ENCODE results near the gene SHOC2.

SHOC2 gene

DNA sequence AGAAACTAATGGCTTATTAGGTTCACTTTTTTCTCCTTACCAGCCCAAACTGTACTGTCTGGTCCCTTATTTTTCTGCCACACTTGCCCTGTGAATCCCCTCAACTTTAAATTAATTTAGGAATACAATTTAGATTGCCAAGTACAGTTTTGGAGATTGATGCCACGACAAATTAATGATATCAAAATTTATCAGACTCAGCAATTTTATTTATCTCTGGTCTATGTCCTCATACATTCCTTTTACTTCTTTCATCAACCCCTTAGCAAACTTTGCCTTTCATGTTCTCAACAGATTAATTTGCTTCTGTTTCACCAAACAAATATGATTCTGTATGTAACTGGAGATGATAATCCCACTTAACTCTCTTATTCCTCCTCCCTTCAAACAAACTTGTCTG lies 38.2 kb downstream of the SHOC2 start:
- H3K9me3 ChIP-seq (ENCODE audit: insufficient read depth, low read length): no peaks in the 10 kb centered on the region
- TF ChIP-seq SUZ12 (IDR thresholded peaks at IDR 0.05; ENCODE audit: extremely low read depth, insufficient read depth, insufficient read length): no peak
- no peak for TF ChIP-seq ZNF274 (IDR thresholded peaks at IDR 0.05; ENCODE audit: low read depth, low read length)
- TF ChIP-seq YY1 (IDR thresholded peaks at IDR 0.05; ENCODE audit: insufficient read depth, insufficient read length): no peak
- H3K36me3 ChIP-seq (ENCODE audit: insufficient read depth, insufficient read length, low read length): no peaks in the 10 kb centered on the region
- no peak overlapping the region for H3K9ac ChIP-seq (ENCODE audit: insufficient read length, low read depth)
- no peaks in the 10 kb centered on the region for H3K27me3 ChIP-seq (ENCODE audit: insufficient read depth, insufficient read length)
- no peaks in the 10 kb centered on the region for H3K4me1 ChIP-seq (ENCODE audit: insufficient read depth, insufficient read length)
- H3K4me3 ChIP-seq (ENCODE audit: insufficient read length, low read depth): no peak overlapping the region
- no peak for DNase-seq (ENCODE audit: low read depth, low spot score)

GRCh38 chr10:110959379-110960332 lies 40.3 kb downstream of the SHOC2 start:
- TF ChIP-seq ZNF274 (IDR thresholded peaks at IDR 0.05; ENCODE audit: low read depth, low read length) (no peak), SUZ12 (IDR thresholded peaks at IDR 0.05; ENCODE audit: extremely low read depth, insufficient read depth, insufficient read length) (no peak), YY1 (IDR thresholded peaks at IDR 0.05; ENCODE audit: insufficient read depth, insufficient read length) (no peak)
- Histone ChIP-seq H3K36me3 (ENCODE audit: insufficient read depth, insufficient read length, low read length) (no peaks in the 10 kb centered on the region), H3K9ac (ENCODE audit: insufficient read length, low read depth) (no peak overlapping the region)

DNA sequence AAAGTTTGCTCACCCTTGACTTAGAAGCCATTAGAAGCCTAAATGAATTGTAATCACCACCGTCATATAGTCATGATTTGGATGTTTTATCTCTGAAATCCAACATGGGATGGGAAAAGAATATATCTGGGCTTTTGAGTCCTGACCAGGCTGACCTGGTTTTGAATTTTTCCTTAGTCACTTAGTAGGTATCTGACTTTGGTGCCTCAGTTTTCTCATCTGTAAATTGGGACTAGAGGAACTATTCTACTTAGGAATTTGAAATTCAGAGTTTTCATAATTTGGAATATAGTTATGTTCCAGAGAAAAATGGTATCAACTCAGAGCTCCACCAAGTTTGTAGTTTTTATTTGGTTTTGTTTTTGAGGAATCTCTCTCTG lies 40.9 kb downstream of the SHOC2 start:
- DNase-seq (ENCODE audit: low read depth, low spot score): no peak
- Histone ChIP-seq H3K9me3 (ENCODE audit: insufficient read depth, low read length) (no peaks in the 10 kb centered on the region), H3K4me1 (ENCODE audit: insufficient read depth, insufficient read length) (no peaks in the 10 kb centered on the region), H3K9ac (ENCODE audit: insufficient read length, low read depth) (no peak overlapping the region), H3K27me3 (ENCODE audit: insufficient read depth, insufficient read length) (no peaks in the 10 kb centered on the region), H3K36me3 (ENCODE audit: insufficient read depth, insufficient read length, low read length) (no peaks in the 10 kb centered on the region), H3K4me3 (ENCODE audit: insufficient read length, low read depth) (no peak overlapping the region)
- TF ChIP-seq YY1 (IDR thresholded peaks at IDR 0.05; ENCODE audit: insufficient read depth, insufficient read length) (no peak), SUZ12 (IDR thresholded peaks at IDR 0.05; ENCODE audit: extremely low read depth, insufficient read depth, insufficient read length) (no peak), ZNF274 (IDR thresholded peaks at IDR 0.05; ENCODE audit: low read depth, low read length) (no peak)

More at GRCh38 chr10:110959379-110960332, 40.3 kb downstream of the SHOC2 start:
- no peak overlapping the region for H3K4me3 ChIP-seq (ENCODE audit: insufficient read length, low read depth)
- no peak for DNase-seq (ENCODE audit: low read depth, low spot score)
- no peaks in the 10 kb centered on the region for H3K9me3 ChIP-seq (ENCODE audit: insufficient read depth, low read length)
- no peaks in the 10 kb centered on the region for H3K27me3 ChIP-seq (ENCODE audit: insufficient read depth, insufficient read length)
- H3K4me1 ChIP-seq (ENCODE audit: insufficient read depth, insufficient read length): no peaks in the 10 kb centered on the region

DNA sequence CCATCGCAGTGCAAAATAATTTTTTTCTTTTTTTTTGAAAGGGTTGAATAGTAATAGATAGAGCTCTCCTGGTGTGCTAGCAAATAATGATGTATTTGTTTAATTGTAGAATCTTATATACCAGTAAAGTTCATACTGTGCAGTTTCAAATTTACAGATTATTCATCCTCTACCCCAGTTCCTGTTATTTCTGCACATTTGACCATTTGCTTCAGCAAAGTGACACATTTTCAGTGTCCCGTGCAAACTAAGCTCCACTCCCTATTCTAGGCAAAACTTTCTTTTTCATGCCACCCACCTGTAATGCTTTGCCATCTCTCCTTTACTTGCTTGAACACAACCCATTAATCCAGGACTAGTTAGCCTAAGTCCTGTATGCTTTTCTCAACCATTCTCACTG lies 43.0 kb downstream of the SHOC2 start:
- Histone ChIP-seq H3K27me3 (ENCODE audit: insufficient read depth, insufficient read length) (no peaks in the 10 kb centered on the region), H3K36me3 (ENCODE audit: insufficient read depth, insufficient read length, low read length) (no peaks in the 10 kb centered on the region), H3K4me1 (ENCODE audit: insufficient read depth, insufficient read length) (no peaks in the 10 kb centered on the region), H3K9ac (ENCODE audit: insufficient read length, low read depth) (no peak overlapping the region), H3K4me3 (ENCODE audit: insufficient read length, low read depth) (no peak overlapping the region), H3K9me3 (ENCODE audit: insufficient read depth, low read length) (no peaks in the 10 kb centered on the region)
- DNase-seq (ENCODE audit: low read depth, low spot score): no peak
- TF ChIP-seq ZNF274 (IDR thresholded peaks at IDR 0.05; ENCODE audit: low read depth, low read length) (no peak), YY1 (IDR thresholded peaks at IDR 0.05; ENCODE audit: insufficient read depth, insufficient read length) (no peak), SUZ12 (IDR thresholded peaks at IDR 0.05; ENCODE audit: extremely low read depth, insufficient read depth, insufficient read length) (no peak)

- H3K27me3 ChIP-seq (ENCODE audit: insufficient read depth, insufficient read length): no peaks in the 10 kb centered on the region
- no peak overlapping the region for H3K4me3 ChIP-seq (ENCODE audit: insufficient read length, low read depth)
- DNase-seq (ENCODE audit: low read depth, low spot score): no peak
- no peak for TF ChIP-seq ZNF274 (IDR thresholded peaks at IDR 0.05; ENCODE audit: low read depth, low read length)
- TF ChIP-seq SUZ12 (IDR thresholded peaks at IDR 0.05; ENCODE audit: extremely low read depth, insufficient read depth, insufficient read length): no peak
- no peak for TF ChIP-seq YY1 (IDR thresholded peaks at IDR 0.05; ENCODE audit: insufficient read depth, insufficient read length)
- no peaks in the 10 kb centered on the region for H3K36me3 ChIP-seq (ENCODE audit: insufficient read depth, insufficient read length, low read length)
- no peaks in the 10 kb centered on the region for H3K9me3 ChIP-seq (ENCODE audit: insufficient read depth, low read length)
- H3K4me1 ChIP-seq (ENCODE audit: insufficient read depth, insufficient read length): no peaks in the 10 kb centered on the region
- H3K9ac ChIP-seq (ENCODE audit: insufficient read length, low read depth): no peak overlapping the region
Observed at GRCh38 chr10:110963162-110963561, 43.8 kb downstream of the SHOC2 start.

- TF ChIP-seq YY1 (IDR thresholded peaks at IDR 0.05; ENCODE audit: insufficient read depth, insufficient read length) (no peak), SUZ12 (IDR thresholded peaks at IDR 0.05; ENCODE audit: extremely low read depth, insufficient read depth, insufficient read length) (no peak)
Observed at GRCh38 chr10:110964681-110965080, 45.3 kb downstream of the SHOC2 start.

DNA sequence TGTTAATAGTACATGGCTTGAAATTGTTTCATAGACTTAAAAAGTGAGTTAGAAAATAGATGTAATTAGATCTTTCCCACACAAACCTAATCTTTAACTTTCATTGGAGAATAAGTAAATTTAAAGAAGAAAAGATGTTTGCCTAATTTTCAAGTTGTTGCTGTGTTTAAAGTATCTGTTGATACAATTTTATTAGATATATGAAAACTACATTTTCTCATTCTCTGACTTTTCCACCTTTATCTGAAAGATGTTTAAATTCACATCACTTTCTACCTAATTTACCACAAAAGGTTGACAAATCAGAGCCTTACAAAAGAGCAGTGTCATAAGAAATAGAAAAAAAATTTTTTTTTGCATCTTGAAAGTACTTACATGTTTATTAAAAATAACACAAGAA lies 45.8 kb downstream of the SHOC2 start:
- Histone ChIP-seq H3K9ac (ENCODE audit: insufficient read length, low read depth) (no peak overlapping the region), H3K4me1 (ENCODE audit: insufficient read depth, insufficient read length) (no peaks in the 10 kb centered on the region), H3K27me3 (ENCODE audit: insufficient read depth, insufficient read length) (no peaks in the 10 kb centered on the region), H3K4me3 (ENCODE audit: insufficient read length, low read depth) (no peak overlapping the region), H3K9me3 (ENCODE audit: insufficient read depth, low read length) (no peaks in the 10 kb centered on the region), H3K36me3 (ENCODE audit: insufficient read depth, insufficient read length, low read length) (peaks cover 2% of the 10 kb centered on the region)
- DNase-seq (ENCODE audit: low read depth, low spot score): no peak
- TF ChIP-seq ZNF274 (IDR thresholded peaks at IDR 0.05; ENCODE audit: low read depth, low read length) (no peak), YY1 (IDR thresholded peaks at IDR 0.05; ENCODE audit: insufficient read depth, insufficient read length) (no peak), SUZ12 (IDR thresholded peaks at IDR 0.05; ENCODE audit: extremely low read depth, insufficient read depth, insufficient read length) (no peak)

More at GRCh38 chr10:110964681-110965080, 45.3 kb downstream of the SHOC2 start:
- DNase-seq (ENCODE audit: low read depth, low spot score): no peak
- no peaks in the 10 kb centered on the region for H3K9me3 ChIP-seq (ENCODE audit: insufficient read depth, low read length)
- peaks cover 2% of the 10 kb centered on the region for H3K36me3 ChIP-seq (ENCODE audit: insufficient read depth, insufficient read length, low read length)
- no peak overlapping the region for H3K4me3 ChIP-seq (ENCODE audit: insufficient read length, low read depth)
- H3K4me1 ChIP-seq (ENCODE audit: insufficient read depth, insufficient read length): no peaks in the 10 kb centered on the region
- no peaks in the 10 kb centered on the region for H3K27me3 ChIP-seq (ENCODE audit: insufficient read depth, insufficient read length)
- H3K9ac ChIP-seq (ENCODE audit: insufficient read length, low read depth): no peak overlapping the region
